IMR-90 (cell line): ENCODE results near the gene TSHZ3. TPM values are rescaled to one million over a fixed set of nuclear protein-coding genes. Genes with fewer than 3 reads are reported as not detected.

Experiments used
- ATAC-seq: fragments of 200-7000 bp; cut with Tn5 transposase; 2 replicates; pipeline ENCODE4 v1.9.1; 2020; ENCODE audit warnings: low read depth, mild to moderate bottlenecking, moderate library complexity
- BruUV-seq: library from RNA; stranded (reverse); fragments of 400-500 nt; replicated peaks from 2 replicates; lab custom pipeline; 2021; lab: Mats Ljungman, UMichigan
- CTCF ChIA-PET: fragments of 300-600 bp; formaldehyde crosslinking; extraction: SDS; loops from one replicate; lab custom pipeline; 2021; ENCODE audit warnings: antibody characterized with exemption; lab: Yijun Ruan, JAX
- POLR2A ChIA-PET: fragments of 300-600 bp; sonication (Branson Sonifier 250); formaldehyde crosslinking; loops from one replicate; lab custom pipeline; 2022; ENCODE audit warnings: antibody characterized with exemption; ENCODE audit not compliant: unreplicated experiment; lab: Charles Lee
- DNase-seq: peaks from one replicate; pipeline ENCODE4 v3.0.0; 2013
- H2AFZ ChIP-seq: replicated peaks from 2 replicates; pipeline ENCODE3; 2013; ENCODE audit warnings: low read length, mild to moderate bottlenecking; ENCODE audit not compliant: poor library complexity
- H2AK5ac ChIP-seq: 2 replicates; pipeline ENCODE4 v1.6.1; 2013; ENCODE audit warnings: low read depth, low read length, inconsistent platforms
- H2AK9ac ChIP-seq: replicated peaks from 2 replicates; pipeline ENCODE3; 2013; ENCODE audit warnings: mild to moderate bottlenecking, low read depth, low read length, moderate library complexity; ENCODE audit not compliant: poor library complexity
- H2BK120ac ChIP-seq: 2 replicates; pipeline ENCODE4 v1.6.1; 2013; ENCODE audit warnings: low read depth, low read length, inconsistent platforms
- H2BK15ac ChIP-seq: 3 replicates; pipeline ENCODE4 v1.6.1; 2013; ENCODE audit warnings: low read depth, low read length, inconsistent platforms
- H2BK20ac ChIP-seq: 2 replicates; pipeline ENCODE4 v1.6.1; 2013; ENCODE audit warnings: low read depth, mild to moderate bottlenecking, inconsistent platforms, low read length, moderate library complexity
- H2BK5ac ChIP-seq: 2 replicates; pipeline ENCODE4 v1.6.1; 2013; ENCODE audit warnings: mild to moderate bottlenecking, low read depth, low read length, inconsistent platforms; ENCODE audit not compliant: poor library complexity, severe bottlenecking
- H3K14ac ChIP-seq: replicated peaks from 2 replicates; pipeline ENCODE4 v1.6.1; 2013; ENCODE audit warnings: low read depth, low read length, inconsistent platforms
- H3K18ac ChIP-seq: 2 replicates; pipeline ENCODE4 v1.6.1; 2013; ENCODE audit warnings: low read depth, low read length, control low read depth
- H3K23ac ChIP-seq: 2 replicates; pipeline ENCODE4 v1.6.1; 2013; ENCODE audit warnings: low read depth, low read length, inconsistent platforms
- H3K27ac ChIP-seq: 2 replicates; pipeline ENCODE4 v1.5.1; 2013; ENCODE audit warnings: mild to moderate bottlenecking, control low read depth, low read length; ENCODE audit not compliant: insufficient read depth
- H3K27me3 ChIP-seq: 2 replicates; pipeline ENCODE4 v1.6.1; 2013; ENCODE audit warnings: low read length; ENCODE audit not compliant: control insufficient read depth, insufficient read depth
- H3K36me3 ChIP-seq: 2 replicates; pipeline ENCODE4 v1.6.1; 2013; ENCODE audit warnings: low read length, mixed read lengths; ENCODE audit not compliant: control insufficient read depth, insufficient read depth
- H3K4ac ChIP-seq: 2 replicates; pipeline ENCODE4 v1.6.1; 2013; ENCODE audit warnings: low read depth, low read length, inconsistent platforms
- H3K4me1 ChIP-seq: 2 replicates; pipeline ENCODE4 v1.6.1; 2013; ENCODE audit warnings: low read length, mixed read lengths; ENCODE audit not compliant: control insufficient read depth, insufficient read depth
- H3K4me2 ChIP-seq: 2 replicates; pipeline ENCODE4 v1.6.1; 2013; ENCODE audit warnings: low read depth, mild to moderate bottlenecking, control low read depth, low read length, moderate library complexity
- H3K4me3 ChIP-seq: 2 replicates; pipeline ENCODE4 v1.5.1; 2013; ENCODE audit warnings: low read depth, mild to moderate bottlenecking, control low read depth, low read length, moderate library complexity; ENCODE audit not compliant: insufficient read depth
- H3K56ac ChIP-seq: 2 replicates; pipeline ENCODE4 v1.6.1; 2013; ENCODE audit warnings: low read length, inconsistent platforms; ENCODE audit not compliant: insufficient read depth; ENCODE audit errors: extremely low read depth
- H3K79me1 ChIP-seq, 2 experiments: 2 replicates each; pipeline ENCODE4 v1.6.1; 2013; ENCODE audit warnings: low read length in 2 of 2, inconsistent platforms in 1 of 2, low read depth in 1 of 2
- H3K9ac ChIP-seq: 2 replicates; pipeline ENCODE4 v1.6.1; 2013; ENCODE audit warnings: low read depth, low read length, control low read depth
- H3K9me1 ChIP-seq: 2 replicates; pipeline ENCODE4 v1.6.1; 2013; ENCODE audit warnings: low read length, inconsistent platforms; ENCODE audit not compliant: insufficient read depth
- H3K9me3 ChIP-seq: 2 replicates; pipeline ENCODE4 v1.6.1; 2013; ENCODE audit warnings: low read length; ENCODE audit not compliant: control insufficient read depth, insufficient read depth
- H4K20me1 ChIP-seq: 2 replicates; pipeline ENCODE4 v1.6.1; 2013; ENCODE audit warnings: low read length, inconsistent platforms; ENCODE audit not compliant: insufficient read depth
- H4K5ac ChIP-seq: 2 replicates; pipeline ENCODE4 v1.6.1; 2013; ENCODE audit warnings: mild to moderate bottlenecking, low read depth, low read length, control low read depth
- H4K8ac ChIP-seq, 2 experiments: 2 replicates each; pipeline ENCODE4 v1.6.1; 2013; ENCODE audit warnings: low read depth in 2 of 2, low read length in 2 of 2, control low read depth in 1 of 2, inconsistent platforms in 1 of 2
- H4K91ac ChIP-seq: 2 replicates; pipeline ENCODE4 v1.6.1; 2013; ENCODE audit warnings: low read depth, low read length, inconsistent platforms; ENCODE audit not compliant: insufficient read depth
- BHLHE40 ChIP-seq: fragments of 150-350 bp; IDR thresholded peaks from 2 replicates; pipeline ENCODE4 v1.6.1; 2016; ENCODE audit warnings: mild to moderate bottlenecking, low read depth, low read length
- CHD1 ChIP-seq: IDR thresholded peaks from 2 replicates; pipeline ENCODE4 v1.6.1; 2012; ENCODE audit warnings: low read depth, low read length, improper control_type of control experiment
- MAFK ChIP-seq: IDR thresholded peaks from 2 replicates; pipeline ENCODE4 v1.6.1; 2012; ENCODE audit warnings: low read depth, low read length, improper control_type of control experiment
- MXI1 ChIP-seq: IDR thresholded peaks from 2 replicates; pipeline ENCODE4 v1.6.1; 2012; ENCODE audit warnings: low read depth, mild to moderate bottlenecking, low read length, moderate library complexity, borderline replicate concordance
- NFE2L2 ChIP-seq: fragments of 150-350 bp; IDR thresholded peaks from 2 replicates; pipeline ENCODE4 v1.6.1; 2016; ENCODE audit warnings: low read depth, mild to moderate bottlenecking, low read length
- RCOR1 ChIP-seq: IDR thresholded peaks from 2 replicates; pipeline ENCODE4 v1.6.1; 2012; ENCODE audit warnings: mild to moderate bottlenecking, low read length, improper control_type of control experiment; ENCODE audit not compliant: insufficient replicate concordance
- WGBS, 2 experiments: methylation state at CpG; one replicate each; pipeline versions ENCODE4 v1.1.5 to v1.1.7; 2013; ENCODE audit warnings: missing lambda C conversion rate in 2 of 2; ENCODE audit not compliant: insufficient read length in 1 of 2; ENCODE audit errors: extremely low coverage in 2 of 2; 5-methylcytosine and 5-hydroxymethylcytosine counted together
- dilution Hi-C: fragments of 300-500 bp; cut with HindIII; formaldehyde crosslinking; loops from one replicate; pipeline ENCODE4 v1.14.3; 2018; ENCODE audit warnings: low sequenced_read_pairs; ENCODE audit not compliant: unreplicated experiment
- in situ Hi-C: fragments of 300-500 bp; cut with MboI; formaldehyde crosslinking; loops from 3 replicates; pipeline ENCODE4 v1.14.3; 2019; ENCODE audit warnings: low sequenced_read_pairs, inconsistent platforms, mixed read lengths
- intact Hi-C: fragments of 100-400 bp; cut with micrococcal nuclease; formaldehyde crosslinking; loops from 2 replicates; pipeline ENCODE4 v1.10.0; 2022
- polyA plus RNA-seq, 3 experiments: library from polyadenylated mRNA; depleted of rRNA; stranded (reverse); fragments of >200 nt; gene quantifications; 2 replicates each; pipeline ENCODE4 v1.2.3, GENCODE V29; 2012; ENCODE audit warnings: low replicate concordance in 1 of 3
- total RNA-seq: library from RNA; depleted of rRNA; stranded (reverse); fragments of >200 nt; gene quantifications from 2 replicates; pipeline ENCODE4 v1.2.3, GENCODE V29; 2012
- TF ChIP-seq, protein P1 (sequence below): conservative IDR thresholded peaks from 2 replicates; pipeline ENCODE4 v1.5.1; 2012; ENCODE audit warnings: mild to moderate bottlenecking, low read depth, low read length, improper control_type of control experiment
- TF ChIP-seq, protein P2 (sequence below): fragments of 150-350 bp; IDR thresholded peaks from 2 replicates; pipeline ENCODE4 v1.6.1; 2016; ENCODE audit warnings: low read depth, mild to moderate bottlenecking, low read length, moderate library complexity, borderline replicate concordance

Gene TSHZ3
- total and polyA plus RNA-seq, 2 of the 4 experiments (the other 2 are of a cell fraction) = 8.1 to 13.0 TPM

DNA sequence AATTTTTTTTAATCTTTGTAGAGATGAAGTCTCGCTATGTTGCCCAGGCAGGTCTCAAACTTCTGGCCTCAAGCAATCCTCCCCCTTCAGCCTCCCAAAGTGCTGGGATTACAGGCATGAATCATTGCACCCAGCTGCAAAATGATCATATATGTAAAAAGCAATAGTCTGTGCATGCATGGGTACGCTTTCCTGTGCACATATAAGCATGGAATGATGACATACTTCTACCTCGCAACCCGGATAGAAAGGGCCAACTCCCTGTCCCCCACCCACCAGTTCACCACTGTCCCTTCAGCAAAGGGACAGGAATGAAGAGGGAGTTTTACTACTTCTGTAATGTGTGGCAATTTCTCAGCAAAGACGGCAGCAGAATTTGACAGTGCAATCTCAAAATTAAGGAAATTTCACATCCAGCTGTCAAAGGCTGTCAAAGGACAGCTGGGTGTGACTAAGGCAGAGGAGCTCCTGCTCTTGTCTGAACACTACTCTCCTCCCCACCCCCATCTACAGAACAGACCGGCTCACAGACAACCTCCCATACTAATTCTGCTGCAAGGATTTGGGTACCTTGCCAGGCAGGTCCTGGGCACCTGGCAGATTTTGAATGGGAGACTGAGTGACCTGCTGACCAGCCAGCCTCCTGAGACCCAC, 95.6 kb downstream of the TSHZ3 start:
- H3K4ac ChIP-seq = no peak overlapping the region
- no peak for DNase-seq
- H3K23ac ChIP-seq = no peak overlapping the region
- no peaks in the 10 kb centered on the region for H3K9me3 ChIP-seq
- no peaks in the 10 kb centered on the region for H3K79me1 ChIP-seq
- H3K36me3 ChIP-seq = no peaks in the 10 kb centered on the region
- no TSS peak for BruUV-seq
- CTCF ChIA-PET = interaction anchor here (0.9 kb wide), 1 partner anchor 16 kb away, joined by 3 read pairs; no protein-coding TSS in a partner anchor
- dilution Hi-C loops = no loop called here
- ATAC-seq = no peak
- no peak overlapping the region for H3K4me3 ChIP-seq
- H2BK5ac ChIP-seq = no peak overlapping the region
- H4K20me1 ChIP-seq = no peaks in the 10 kb centered on the region
- no peak overlapping the region for H3K56ac ChIP-seq
- no peak overlapping the region for H4K8ac ChIP-seq
- H3K27me3 ChIP-seq = no peaks in the 10 kb centered on the region
- no peak overlapping the region for H3K27ac ChIP-seq
- no peak overlapping the region for H4K5ac ChIP-seq
- H2BK120ac ChIP-seq = no peak overlapping the region
- no CpG with 5 or more reads among the region's 6 CpGs for WGBS, 2 experiments
- intact Hi-C loops = no loop called here
- POLR2A ChIA-PET = no interaction called here
- no peak overlapping the region for H2AFZ ChIP-seq
- H2AK5ac ChIP-seq = no peak overlapping the region
- in situ Hi-C loops = no loop called here
- H2AK9ac ChIP-seq = no peak overlapping the region
- no peak overlapping the region for H3K9ac ChIP-seq
- no peak overlapping the region for H2BK20ac ChIP-seq
- H3K9me1 ChIP-seq = peaks cover 12% of the 10 kb centered on the region; the same call in 1 of the 2 replicates
- H4K91ac ChIP-seq = no peak overlapping the region
- H3K18ac ChIP-seq = no peak overlapping the region
- H3K4me2 ChIP-seq = no peak overlapping the region
- no peak overlapping the region for H2BK15ac ChIP-seq
- peaks cover 7% of the 10 kb centered on the region; the same call in 1 of the 2 replicates for H3K4me1 ChIP-seq
- TF ChIP-seq BHLHE40 = no peak
- TF ChIP-seq MAFK = no peak
- no peak for TF ChIP-seq RCOR1
- TF ChIP-seq CHD1 = no peak
- no peak for TF ChIP-seq NFE2L2
- no peak for TF ChIP-seq MXI1
- TF ChIP-seq, protein P1, sequence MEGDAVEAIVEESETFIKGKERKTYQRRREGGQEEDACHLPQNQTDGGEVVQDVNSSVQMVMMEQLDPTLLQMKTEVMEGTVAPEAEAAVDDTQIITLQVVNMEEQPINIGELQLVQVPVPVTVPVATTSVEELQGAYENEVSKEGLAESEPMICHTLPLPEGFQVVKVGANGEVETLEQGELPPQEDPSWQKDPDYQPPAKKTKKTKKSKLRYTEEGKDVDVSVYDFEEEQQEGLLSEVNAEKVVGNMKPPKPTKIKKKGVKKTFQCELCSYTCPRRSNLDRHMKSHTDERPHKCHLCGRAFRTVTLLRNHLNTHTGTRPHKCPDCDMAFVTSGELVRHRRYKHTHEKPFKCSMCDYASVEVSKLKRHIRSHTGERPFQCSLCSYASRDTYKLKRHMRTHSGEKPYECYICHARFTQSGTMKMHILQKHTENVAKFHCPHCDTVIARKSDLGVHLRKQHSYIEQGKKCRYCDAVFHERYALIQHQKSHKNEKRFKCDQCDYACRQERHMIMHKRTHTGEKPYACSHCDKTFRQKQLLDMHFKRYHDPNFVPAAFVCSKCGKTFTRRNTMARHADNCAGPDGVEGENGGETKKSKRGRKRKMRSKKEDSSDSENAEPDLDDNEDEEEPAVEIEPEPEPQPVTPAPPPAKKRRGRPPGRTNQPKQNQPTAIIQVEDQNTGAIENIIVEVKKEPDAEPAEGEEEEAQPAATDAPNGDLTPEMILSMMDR = no peak
- TF ChIP-seq, protein P2, sequence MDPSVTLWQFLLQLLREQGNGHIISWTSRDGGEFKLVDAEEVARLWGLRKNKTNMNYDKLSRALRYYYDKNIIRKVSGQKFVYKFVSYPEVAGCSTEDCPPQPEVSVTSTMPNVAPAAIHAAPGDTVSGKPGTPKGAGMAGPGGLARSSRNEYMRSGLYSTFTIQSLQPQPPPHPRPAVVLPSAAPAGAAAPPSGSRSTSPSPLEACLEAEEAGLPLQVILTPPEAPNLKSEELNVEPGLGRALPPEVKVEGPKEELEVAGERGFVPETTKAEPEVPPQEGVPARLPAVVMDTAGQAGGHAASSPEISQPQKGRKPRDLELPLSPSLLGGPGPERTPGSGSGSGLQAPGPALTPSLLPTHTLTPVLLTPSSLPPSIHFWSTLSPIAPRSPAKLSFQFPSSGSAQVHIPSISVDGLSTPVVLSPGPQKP = no peak
- no peak overlapping the region for H3K14ac ChIP-seq
